Erythroblast (primary cell): Measurements from ENCODE around the gene LDLR.

Experiments used
- GATA1 ChIP-seq: IDR thresholded peaks from 2 replicates; pipeline ENCODE4 v1.6.1; 2011; ENCODE audit warnings: low read depth, mild to moderate bottlenecking, control low read depth, low read length, moderate library complexity
- POLR2A ChIP-seq: IDR thresholded peaks from 2 replicates; pipeline ENCODE4 v1.6.1; 2011; ENCODE audit warnings: mild to moderate bottlenecking, low read length

GRCh38 chr19:11177592-11177991 lies 88.3 kb downstream of the LDLR start:
- no peak for TF ChIP-seq POLR2A
- TF ChIP-seq GATA1, result no peak
